RWPE1 (cell line): ENCODE results near the gene UBAP1L.

ENCODE experiments used
- CTCF ChIA-PET: fragments of 350-600 bp; sonication (Branson Sonifier 250); formaldehyde crosslinking; extraction: SDS; loops from one replicate; lab custom pipeline; 2021; lab: Yijun Ruan, JAX
- POLR2A ChIA-PET: fragments of 400-600 bp; formaldehyde crosslinking; extraction: SDS; loops from one replicate; lab custom pipeline; 2020; ENCODE audit warnings: antibody characterized with exemption; ENCODE audit not compliant: low non-redundant PET; lab: Yijun Ruan, JAX
- DNase-seq: peaks from one replicate; pipeline ENCODE4 v3.0.0; 2012; ENCODE audit warnings: low spot score
- H3K27ac ChIP-seq: fragments of 450-650 bp; 2 replicates; pipeline ENCODE4 v1.5.1; 2017
- CTCF ChIP-seq: fragments of 450-650 bp; conservative IDR thresholded peaks from 2 replicates; pipeline ENCODE4 v1.5.1; 2017; ENCODE audit warnings: low read depth, mild to moderate bottlenecking

UBAP1L gene

DNA sequence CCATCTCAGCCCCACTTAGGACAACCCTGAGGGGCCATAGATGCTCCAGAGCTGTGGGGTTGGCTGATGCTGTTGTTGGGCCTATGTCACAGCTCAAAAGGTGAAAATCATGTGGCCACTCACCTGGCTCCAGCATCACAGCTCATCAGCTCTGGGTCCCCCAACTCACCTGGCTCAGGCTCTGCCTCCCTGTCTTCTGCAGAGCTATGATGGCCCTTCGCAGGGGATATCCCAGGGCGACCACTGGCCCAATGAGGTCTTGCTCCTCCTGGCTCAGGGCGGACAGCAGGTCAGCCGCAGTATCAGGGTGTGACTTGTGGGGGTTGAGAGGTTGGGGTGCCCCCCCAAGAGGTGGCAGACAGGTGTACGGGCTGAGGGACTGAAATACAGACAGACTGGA lies 15.7 kb downstream of the UBAP1L start:
- ChIA-PET POLR2A (no interaction called here), CTCF (no interaction called here)
- no peak overlapping the region for H3K27ac ChIP-seq
- TF ChIP-seq CTCF, result no peak
- DNase-seq, result no peak

GRCh38 chr15:65097651-65098263 lies 17.2 kb downstream of the UBAP1L start:
- H3K27ac ChIP-seq, result no peak overlapping the region
- no peak for DNase-seq
- ChIA-PET POLR2A (no interaction called here), CTCF (no interaction called here)
- TF ChIP-seq CTCF, result no peak

GRCh38 chr15:65096481-65097385 lies 18.3 kb downstream of the UBAP1L start:
- DNase-seq, result no peak
- H3K27ac ChIP-seq, result no peak overlapping the region
- POLR2A ChIA-PET, result no interaction called here
- no peak for TF ChIP-seq CTCF
- CTCF ChIA-PET, result no interaction called here

GRCh38 chr15:65095747-65096104 lies 19.3 kb downstream of the UBAP1L start:
- no peak overlapping the region for H3K27ac ChIP-seq
- ChIA-PET POLR2A (no interaction called here), CTCF (interaction anchor here (0.6 kb wide), 1 partner anchor 244 kb away, joined by 3 read pairs; no protein-coding TSS in a partner anchor)
- no peak for TF ChIP-seq CTCF
- DNase-seq, result no peak

DNA sequence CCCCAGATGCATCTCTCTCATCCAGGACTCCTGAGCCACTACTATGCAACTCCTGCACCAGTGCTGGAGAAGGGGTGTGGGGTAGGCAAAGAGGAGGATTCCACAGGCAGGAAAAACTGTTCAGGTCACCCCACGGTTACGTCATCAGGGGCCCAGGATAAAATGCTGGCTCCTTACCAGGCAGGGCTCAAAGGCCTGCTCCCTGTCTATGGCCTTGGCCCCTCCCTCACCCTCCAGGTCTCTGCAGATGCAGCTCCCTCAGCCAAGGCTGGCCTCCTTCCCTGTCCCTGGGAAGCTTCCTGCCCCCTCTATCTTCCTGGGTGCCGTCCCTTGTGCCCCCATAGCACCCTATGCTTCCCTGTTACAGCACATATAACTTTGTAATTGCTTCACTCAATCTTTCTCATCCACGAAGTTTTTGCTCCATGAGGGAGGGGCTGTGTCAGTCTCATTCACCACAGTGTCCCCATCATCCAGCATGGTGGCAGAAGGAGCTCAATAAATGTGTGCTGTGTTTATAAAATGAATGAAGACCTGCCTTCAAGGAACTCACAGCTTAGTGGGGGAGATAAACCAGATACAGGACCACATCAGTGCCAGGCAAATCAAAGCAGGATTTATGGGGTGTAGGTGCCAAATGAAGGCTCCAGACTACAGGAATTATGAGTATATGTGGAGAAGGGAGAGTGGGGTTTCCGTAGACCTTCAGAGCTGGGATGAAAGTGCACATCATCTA lies 19.8 kb downstream of the UBAP1L start:
- ChIA-PET POLR2A (no interaction called here), CTCF (interaction anchor here (0.6 kb wide), 1 partner anchor 244 kb away, joined by 3 read pairs; no protein-coding TSS in a partner anchor)
- no peak overlapping the region for H3K27ac ChIP-seq
- TF ChIP-seq CTCF, result no peak
- no peak for DNase-seq
